ENCODE results near the gene MTREX.

DNA sequence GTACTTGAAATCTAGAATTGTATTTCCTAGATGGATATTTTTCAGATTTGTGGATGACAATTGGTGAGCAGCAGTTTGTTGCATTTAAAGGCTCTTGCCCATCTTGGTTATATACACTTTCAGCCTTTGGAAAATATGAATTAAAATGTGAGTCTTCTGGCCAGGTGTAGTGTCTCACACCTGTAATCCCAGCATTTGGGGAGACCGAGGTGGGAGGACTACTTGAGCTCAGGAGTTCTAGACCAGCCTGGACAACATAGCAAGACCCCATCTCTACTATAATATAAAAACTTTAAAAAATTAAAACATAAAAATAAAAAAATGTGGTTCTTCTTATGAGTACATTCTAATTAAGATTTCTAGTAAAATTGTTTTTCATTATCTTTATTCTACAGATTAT lies 102.0 kb downstream of the MTREX start:
- no peak for TF ChIP-seq POLR2A (IDR thresholded peaks at IDR 0.05)
- TF ChIP-seq, protein P1, sequence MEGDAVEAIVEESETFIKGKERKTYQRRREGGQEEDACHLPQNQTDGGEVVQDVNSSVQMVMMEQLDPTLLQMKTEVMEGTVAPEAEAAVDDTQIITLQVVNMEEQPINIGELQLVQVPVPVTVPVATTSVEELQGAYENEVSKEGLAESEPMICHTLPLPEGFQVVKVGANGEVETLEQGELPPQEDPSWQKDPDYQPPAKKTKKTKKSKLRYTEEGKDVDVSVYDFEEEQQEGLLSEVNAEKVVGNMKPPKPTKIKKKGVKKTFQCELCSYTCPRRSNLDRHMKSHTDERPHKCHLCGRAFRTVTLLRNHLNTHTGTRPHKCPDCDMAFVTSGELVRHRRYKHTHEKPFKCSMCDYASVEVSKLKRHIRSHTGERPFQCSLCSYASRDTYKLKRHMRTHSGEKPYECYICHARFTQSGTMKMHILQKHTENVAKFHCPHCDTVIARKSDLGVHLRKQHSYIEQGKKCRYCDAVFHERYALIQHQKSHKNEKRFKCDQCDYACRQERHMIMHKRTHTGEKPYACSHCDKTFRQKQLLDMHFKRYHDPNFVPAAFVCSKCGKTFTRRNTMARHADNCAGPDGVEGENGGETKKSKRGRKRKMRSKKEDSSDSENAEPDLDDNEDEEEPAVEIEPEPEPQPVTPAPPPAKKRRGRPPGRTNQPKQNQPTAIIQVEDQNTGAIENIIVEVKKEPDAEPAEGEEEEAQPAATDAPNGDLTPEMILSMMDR (IDR thresholded peaks at IDR 0.05): no peak

All from adrenal gland (tissue), 5 donors.